ENCODE data around the gene ZNF678. TPM values are rescaled to one million over a fixed set of nuclear protein-coding genes. Genes with fewer than 3 reads are reported as not detected.
"Not testable (repeated sequence)": the region's sequence is repeated elsewhere in the genome, so short reads cannot be mapped to it uniquely, and the experiment has no call there.

Gene ZNF678
- total RNA-seq, 1 donor from 2014 or later = 4.6 TPM

DNA sequence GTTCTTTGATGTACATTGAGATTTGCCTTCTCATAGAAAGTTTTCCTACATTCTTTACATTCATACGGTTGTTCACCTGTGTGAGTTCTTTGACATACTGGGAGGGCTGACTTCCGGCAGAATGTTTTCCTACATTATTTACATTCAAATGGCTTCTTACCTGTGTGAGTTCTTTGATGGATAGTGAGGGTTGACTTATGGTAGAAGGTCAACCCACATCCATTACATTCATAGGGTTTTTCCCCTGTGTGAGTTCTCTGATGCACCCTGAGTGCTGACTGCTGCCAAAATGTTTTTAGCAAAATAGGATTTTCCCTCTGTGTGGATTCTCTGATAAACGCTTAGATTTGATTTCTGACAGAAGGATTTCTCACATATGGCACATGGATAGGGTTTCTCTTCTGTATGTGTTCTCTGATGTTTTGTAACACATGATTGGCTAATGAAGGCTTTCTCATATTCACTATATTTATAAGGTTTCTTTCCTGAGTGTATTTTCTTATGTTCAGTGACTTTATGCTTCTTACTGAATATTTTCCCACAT lies 134.0 kb downstream of the ZNF678 start:
- Mint-ChIP-seq H3K36me3 (ENCODE audit: low read depth) (peaks cover 4% of the 10 kb centered on the region), H3K9me3 (ENCODE audit: low read depth) (peaks cover 58% of the 10 kb centered on the region), H3K27me3 (ENCODE audit: low read depth) (no peaks in the 10 kb centered on the region), H3K27ac (ENCODE audit: unreplicated experiment) (no peak overlapping the region), H3K4me3 (ENCODE audit: unreplicated experiment) (no peak overlapping the region), H3K4me1 (ENCODE audit: low read depth) (no peaks in the 10 kb centered on the region)
- TF ChIP-seq, protein P1, sequence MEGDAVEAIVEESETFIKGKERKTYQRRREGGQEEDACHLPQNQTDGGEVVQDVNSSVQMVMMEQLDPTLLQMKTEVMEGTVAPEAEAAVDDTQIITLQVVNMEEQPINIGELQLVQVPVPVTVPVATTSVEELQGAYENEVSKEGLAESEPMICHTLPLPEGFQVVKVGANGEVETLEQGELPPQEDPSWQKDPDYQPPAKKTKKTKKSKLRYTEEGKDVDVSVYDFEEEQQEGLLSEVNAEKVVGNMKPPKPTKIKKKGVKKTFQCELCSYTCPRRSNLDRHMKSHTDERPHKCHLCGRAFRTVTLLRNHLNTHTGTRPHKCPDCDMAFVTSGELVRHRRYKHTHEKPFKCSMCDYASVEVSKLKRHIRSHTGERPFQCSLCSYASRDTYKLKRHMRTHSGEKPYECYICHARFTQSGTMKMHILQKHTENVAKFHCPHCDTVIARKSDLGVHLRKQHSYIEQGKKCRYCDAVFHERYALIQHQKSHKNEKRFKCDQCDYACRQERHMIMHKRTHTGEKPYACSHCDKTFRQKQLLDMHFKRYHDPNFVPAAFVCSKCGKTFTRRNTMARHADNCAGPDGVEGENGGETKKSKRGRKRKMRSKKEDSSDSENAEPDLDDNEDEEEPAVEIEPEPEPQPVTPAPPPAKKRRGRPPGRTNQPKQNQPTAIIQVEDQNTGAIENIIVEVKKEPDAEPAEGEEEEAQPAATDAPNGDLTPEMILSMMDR (IDR thresholded peaks at IDR 0.05) = no peak
- no peak for DNase-seq (ENCODE audit: low spot score)

DNA sequence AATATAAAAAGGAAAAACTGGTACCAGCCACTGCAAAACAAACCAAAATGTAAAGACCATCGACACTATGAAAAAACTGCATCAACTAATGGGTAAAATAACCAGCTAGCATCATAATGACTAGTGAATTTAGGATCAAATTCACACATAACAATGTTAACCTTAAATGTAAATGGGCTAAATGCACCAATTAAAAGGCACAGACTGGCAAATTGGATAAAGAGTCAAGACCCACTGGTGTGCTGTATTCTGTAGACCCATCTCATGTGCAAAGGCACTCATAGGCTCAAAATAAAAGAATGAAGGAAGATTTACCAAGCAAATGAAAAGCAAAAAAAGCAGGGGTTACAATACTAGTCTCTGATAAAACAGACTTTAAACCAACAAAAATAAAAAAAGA lies 138.3 kb downstream of the ZNF678 start:
- H3K4me3 Mint-ChIP-seq (ENCODE audit: unreplicated experiment); H3K27ac Mint-ChIP-seq (ENCODE audit: unreplicated experiment); DNase-seq (ENCODE audit: low spot score); H3K36me3 Mint-ChIP-seq (ENCODE audit: low read depth); H3K4me1 Mint-ChIP-seq (ENCODE audit: low read depth); H3K27me3 Mint-ChIP-seq (ENCODE audit: low read depth): not testable (repeated sequence)
- H3K9me3 Mint-ChIP-seq (ENCODE audit: low read depth) = peaks cover 65% of the 10 kb centered on the region

DNA sequence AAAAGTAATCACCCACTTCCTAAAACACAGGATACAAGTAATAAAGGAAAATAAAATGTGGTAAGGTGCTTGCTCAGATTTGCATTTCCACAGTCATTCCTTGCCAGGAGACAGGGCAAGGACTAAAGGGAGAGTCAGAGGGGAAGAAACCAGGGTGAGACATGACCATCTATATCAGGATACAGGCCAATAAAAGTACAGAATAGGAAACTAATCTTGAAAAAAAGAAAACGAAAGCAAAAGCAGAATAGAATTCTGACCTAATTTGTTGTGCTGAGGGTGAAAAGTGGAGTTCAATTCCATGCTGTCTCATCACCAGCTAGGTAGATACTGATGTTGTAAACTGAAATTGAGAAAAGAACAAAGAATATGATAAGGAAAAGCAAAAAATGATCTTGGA lies 144.5 kb downstream of the ZNF678 start:
- no peak for DNase-seq (ENCODE audit: low spot score)
- Mint-ChIP-seq H3K4me1 (ENCODE audit: low read depth) (no peaks in the 10 kb centered on the region), H3K27me3 (ENCODE audit: low read depth) (peaks cover 1% of the 10 kb centered on the region), H3K9me3 (ENCODE audit: low read depth) (peaks cover 49% of the 10 kb centered on the region), H3K4me3 (ENCODE audit: unreplicated experiment) (no peak overlapping the region), H3K36me3 (ENCODE audit: low read depth) (peaks cover 5% of the 10 kb centered on the region), H3K27ac (ENCODE audit: unreplicated experiment) (no peak overlapping the region)
- TF ChIP-seq, protein P1 (IDR thresholded peaks at IDR 0.05) = no peak

DNA sequence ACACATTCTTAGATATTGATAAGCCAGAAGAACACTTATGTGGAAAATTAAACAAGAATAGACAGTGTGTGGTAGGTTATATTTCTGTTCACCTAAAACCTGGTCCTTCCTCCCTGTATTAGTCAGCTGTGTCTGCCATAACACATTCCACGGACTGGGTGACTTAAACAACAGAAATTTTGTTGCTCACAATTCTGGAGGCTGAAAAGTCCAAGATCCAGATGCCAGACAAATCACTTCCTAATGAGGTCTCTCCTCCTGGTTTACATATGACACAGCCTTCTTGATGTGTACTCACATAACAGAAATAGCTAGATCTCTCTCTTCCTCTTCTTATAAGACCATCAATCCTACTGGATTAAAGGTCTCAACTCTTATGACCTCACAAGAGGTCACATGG lies 146.1 kb downstream of the ZNF678 start:
- peaks cover 1% of the 10 kb centered on the region for H3K27me3 Mint-ChIP-seq (ENCODE audit: low read depth)
- H3K27ac Mint-ChIP-seq (ENCODE audit: unreplicated experiment) = no peak overlapping the region
- DNase-seq (ENCODE audit: low spot score) = no peak
- TF ChIP-seq, protein P1 (IDR thresholded peaks at IDR 0.05) = no peak
- peaks cover 5% of the 10 kb centered on the region for H3K36me3 Mint-ChIP-seq (ENCODE audit: low read depth)
- H3K4me1 Mint-ChIP-seq (ENCODE audit: low read depth) = no peaks in the 10 kb centered on the region
- no peak overlapping the region for H3K4me3 Mint-ChIP-seq (ENCODE audit: unreplicated experiment)
- peaks cover 40% of the 10 kb centered on the region for H3K9me3 Mint-ChIP-seq (ENCODE audit: low read depth)

DNA sequence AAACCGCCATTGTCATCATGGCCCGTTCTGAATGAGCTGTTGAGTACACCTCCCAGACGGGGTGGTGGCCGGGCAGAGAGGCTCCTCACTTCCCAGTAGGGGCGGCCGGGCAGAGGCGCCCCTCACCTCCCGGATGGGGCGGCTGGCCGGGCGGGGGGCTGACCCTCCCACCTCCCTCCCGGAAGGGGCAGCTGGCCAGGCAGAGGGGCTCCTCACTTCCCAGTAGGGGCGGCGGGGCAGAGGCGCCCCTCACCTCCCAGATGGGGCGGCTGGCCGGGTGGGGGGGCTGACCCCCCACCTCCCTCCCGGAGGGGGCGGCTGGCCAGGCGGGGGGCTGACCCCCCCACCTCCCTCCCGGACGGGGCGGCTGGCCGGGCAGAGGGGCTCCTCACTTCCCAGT lies 147.1 kb downstream of the ZNF678 start:
- not testable (repeated sequence) for H3K27ac Mint-ChIP-seq (ENCODE audit: unreplicated experiment); H3K27me3 Mint-ChIP-seq (ENCODE audit: low read depth); DNase-seq (ENCODE audit: low spot score); H3K4me1 Mint-ChIP-seq (ENCODE audit: low read depth); H3K36me3 Mint-ChIP-seq (ENCODE audit: low read depth); H3K4me3 Mint-ChIP-seq (ENCODE audit: unreplicated experiment)
- peaks cover 44% of the 10 kb centered on the region for H3K9me3 Mint-ChIP-seq (ENCODE audit: low read depth)

DNA sequence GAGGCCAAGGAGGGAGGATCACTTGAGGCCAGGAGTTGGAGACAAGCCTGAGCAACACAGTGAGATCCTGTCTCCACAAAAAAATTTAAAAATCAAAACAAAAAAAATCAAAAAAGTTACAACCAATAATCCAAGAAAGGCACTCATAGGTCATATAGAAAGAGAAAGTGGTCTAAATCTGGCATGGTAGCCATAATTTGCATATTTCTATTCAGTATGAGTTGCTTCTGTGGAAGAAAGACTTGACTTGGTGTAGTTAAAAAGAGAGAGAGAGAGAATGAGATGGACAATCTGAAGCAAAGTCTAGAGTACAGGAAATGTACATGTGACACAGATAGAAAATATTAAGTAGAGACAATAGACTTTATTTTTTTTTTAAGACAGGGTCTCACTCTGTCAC lies 149.3 kb downstream of the ZNF678 start:
- H3K36me3 Mint-ChIP-seq (ENCODE audit: low read depth) = peaks cover 8% of the 10 kb centered on the region
- peaks cover 57% of the 10 kb centered on the region for H3K9me3 Mint-ChIP-seq (ENCODE audit: low read depth)
- TF ChIP-seq, protein P1 (IDR thresholded peaks at IDR 0.05) = no peak
- no peak overlapping the region for H3K4me3 Mint-ChIP-seq (ENCODE audit: unreplicated experiment)
- H3K27ac Mint-ChIP-seq (ENCODE audit: unreplicated experiment) = no peak overlapping the region
- peaks cover 1% of the 10 kb centered on the region for H3K27me3 Mint-ChIP-seq (ENCODE audit: low read depth)
- no peaks in the 10 kb centered on the region for H3K4me1 Mint-ChIP-seq (ENCODE audit: low read depth)
- DNase-seq (ENCODE audit: low spot score) = no peak

Measured in chondrocyte (in vitro differentiated cells).